ENCODE measurements around the gene ABRACL.

GRCh38 chr6:139037490-139037889 is 8.9 kb downstream of the ABRACL start:
- TF ChIP-seq POLR2A (IDR thresholded peaks at IDR 0.05) (no peak), CTCF (IDR thresholded peaks at IDR 0.05) (no peak)

All from upper lobe of left lung (tissue), 4 donors.